H1 (cell line): ENCODE results near the gene SPPL3. TPM values are rescaled to one million over a fixed set of nuclear protein-coding genes. Genes with fewer than 3 reads are reported as not detected.

ENCODE experiments used
- CTCF ChIA-PET: fragments of 300-600 bp; sonication (Branson Sonifier 250); formaldehyde crosslinking; loops from one replicate; lab custom pipeline; 2021; ENCODE audit not compliant: partially characterized antibody; lab: Charles Lee
- POLR2A ChIA-PET: fragments of 300-600 bp; sonication (Branson Sonifier 250); formaldehyde crosslinking; loops from one replicate; lab custom pipeline; 2021; ENCODE audit warnings: inconsistent platforms; ENCODE audit not compliant: partially characterized antibody; lab: Charles Lee
- DNase-seq, 2 experiments: peaks; one replicate each; pipeline versions ENCODE4 v3.0.0 to v3.0.0-alpha.2; 2010 to 2022; ENCODE audit warnings: low spot score in 2 of 2, low read depth in 1 of 2, mixed read lengths in 1 of 2
- FAIRE-seq: peaks from 2 replicates; lab custom pipeline; 2011; peaks lifted over from hg19 to GRCh38; lab: Jason Lieb, UNC
- H2AFZ ChIP-seq: 2 replicates; pipeline ENCODE4 v1.8.1; 2012; ENCODE audit warnings: low read length, inconsistent platforms
- H2AK5ac ChIP-seq: 2 replicates; pipeline ENCODE4 v1.6.1; 2013; ENCODE audit warnings: low read depth, low read length
- H2BK120ac ChIP-seq: replicated peaks from 2 replicates; pipeline ENCODE3; 2013; ENCODE audit warnings: low read depth, low read length, inconsistent platforms
- H2BK12ac ChIP-seq: 2 replicates; pipeline ENCODE4 v1.6.1; 2013; ENCODE audit warnings: low read depth, low read length
- H2BK15ac ChIP-seq: 2 replicates; pipeline ENCODE4 v1.6.1; 2013; ENCODE audit warnings: low read length
- H2BK20ac ChIP-seq: 2 replicates; pipeline ENCODE4 v1.6.1; 2013; ENCODE audit warnings: low read length
- H2BK5ac ChIP-seq: 2 replicates; pipeline ENCODE4 v1.6.1; 2013; ENCODE audit warnings: low read depth, low read length
- H3K14ac ChIP-seq: 2 replicates; pipeline ENCODE4 v1.6.1; 2013; ENCODE audit warnings: inconsistent platforms; ENCODE audit not compliant: insufficient read length
- H3K18ac ChIP-seq: 2 replicates; pipeline ENCODE4 v1.6.1; 2013; ENCODE audit warnings: low read length; ENCODE audit errors: extremely low read depth
- H3K23ac ChIP-seq: 2 replicates; pipeline ENCODE4 v1.6.1; 2013; ENCODE audit warnings: inconsistent platforms; ENCODE audit not compliant: insufficient read length
- H3K23me2 ChIP-seq: 2 replicates; pipeline ENCODE4 v1.6.1; 2013; ENCODE audit warnings: low read depth, low read length
- H3K27ac ChIP-seq: 2 replicates; pipeline ENCODE4 v1.6.1; 2011; ENCODE audit warnings: low read depth, low read length, inconsistent platforms
- H3K27me3 ChIP-seq, 4 experiments: replicated peaks in 1 of 4; 1 replicate in 1 of 4; 2 replicates in 3 of 4; pipeline versions ENCODE4 v1.6.1 to v1.8.1; 2011 to 2013; ENCODE audit warnings: low read length in 3 of 4, mild to moderate bottlenecking in 3 of 4, inconsistent platforms in 2 of 4, mixed read lengths in 2 of 4, moderate library complexity in 1 of 4; ENCODE audit not compliant: control insufficient read depth in 3 of 4, insufficient read depth in 3 of 4; ENCODE audit errors: extremely low read depth in 1 of 4
- H3K36me3 ChIP-seq, 4 experiments: 2 replicates each; pipeline versions ENCODE4 v1.6.1 to v1.8.1; 2011 to 2013; ENCODE audit warnings: mild to moderate bottlenecking in 4 of 4, low read length in 3 of 4, moderate library complexity in 2 of 4, control low read depth in 1 of 4, inconsistent platforms in 1 of 4; ENCODE audit not compliant: insufficient read depth in 4 of 4, control insufficient read depth in 2 of 4
- H3K4ac ChIP-seq: replicated peaks from 2 replicates; pipeline ENCODE3; 2013; ENCODE audit warnings: low read length, low read depth, mixed read lengths, inconsistent platforms; ENCODE audit not compliant: insufficient read length
- H3K4me1 ChIP-seq, 4 experiments: replicated peaks in 1 of 4; 1 replicate in 1 of 4; 2 replicates in 3 of 4; pipeline versions ENCODE4 v1.6.1 to v1.8.1; 2011 to 2013; ENCODE audit warnings: low read length in 3 of 4, inconsistent platforms in 2 of 4, mixed read lengths in 1 of 4; ENCODE audit not compliant: insufficient read depth in 4 of 4, control insufficient read depth in 3 of 4
- H3K4me2 ChIP-seq, 2 experiments: 2 replicates each; pipeline versions ENCODE4 v1.6.1 to v1.8.1; 2011 to 2013; ENCODE audit warnings: low read depth in 2 of 2, low read length in 2 of 2, control low read depth in 1 of 2, inconsistent platforms in 1 of 2, mild to moderate bottlenecking in 1 of 2; ENCODE audit not compliant: insufficient read depth in 1 of 2
- H3K4me3 ChIP-seq, 4 experiments: fragments of 200-600, 300-600 bp in 1 of 4; sonication (generic), shearing (Covaris generic), sonication (Bioruptor Twin) in 1 of 4; 2 replicates each; pipeline versions ENCODE4 v1.5.1 to v1.8.1; 2011 to 2016; ENCODE audit warnings: low read length in 4 of 4, low read depth in 3 of 4, control low read depth in 2 of 4, inconsistent platforms in 2 of 4, mild to moderate bottlenecking in 2 of 4, mixed read lengths in 1 of 4, moderate library complexity in 1 of 4; ENCODE audit not compliant: insufficient read depth in 2 of 4; ENCODE audit errors: extremely low read depth in 1 of 4
- H3K56ac ChIP-seq: replicated peaks from 2 replicates; pipeline ENCODE3; 2013; ENCODE audit warnings: low read depth, mild to moderate bottlenecking, mixed read lengths, low read length, inconsistent platforms; ENCODE audit not compliant: insufficient read length
- H3K79me1 ChIP-seq: 2 replicates; pipeline ENCODE4 v1.6.1; 2013; ENCODE audit warnings: low read depth, low read length, control low read depth
- H3K79me2 ChIP-seq, 2 experiments: 2 replicates each; pipeline versions ENCODE4 v1.6.1 to v1.8.1; 2012 to 2013; ENCODE audit warnings: low read length in 2 of 2, mild to moderate bottlenecking in 2 of 2, inconsistent platforms in 1 of 2; ENCODE audit not compliant: insufficient read depth in 2 of 2, control insufficient read depth in 1 of 2
- H3K9ac ChIP-seq, 4 experiments: replicated peaks in 1 of 4; 1 replicate in 1 of 4; 2 replicates in 3 of 4; pipeline versions ENCODE4 v1.6.1 to v1.8.1; 2011 to 2013; ENCODE audit warnings: low read depth in 3 of 4, low read length in 3 of 4, control low read depth in 2 of 4, mild to moderate bottlenecking in 2 of 4, moderate library complexity in 2 of 4, inconsistent platforms in 1 of 4; ENCODE audit errors: extremely low read depth in 1 of 4
- H3K9me3 ChIP-seq, 2 experiments: 2 replicates each; pipeline versions ENCODE4 v1.6.1 to v1.8.1; 2012 to 2013; ENCODE audit warnings: mild to moderate bottlenecking in 2 of 2, moderate library complexity in 2 of 2, control low read depth in 1 of 2, inconsistent platforms in 1 of 2, low read depth in 1 of 2, low read length in 1 of 2, mixed read lengths in 1 of 2; ENCODE audit not compliant: insufficient read depth in 2 of 2
- H4K20me1 ChIP-seq, 2 experiments: replicated peaks in 1 of 2; 2 replicates each; pipeline versions ENCODE3 to v1.8.1; 2011 to 2013; ENCODE audit warnings: inconsistent platforms in 2 of 2, low read length in 2 of 2, mild to moderate bottlenecking in 1 of 2; ENCODE audit not compliant: insufficient read depth in 2 of 2, control insufficient read depth in 1 of 2
- H4K5ac ChIP-seq: 2 replicates; pipeline ENCODE4 v1.6.1; 2013; ENCODE audit warnings: low read length, low read depth, mixed read lengths, inconsistent platforms; ENCODE audit not compliant: insufficient read length
- H4K8ac ChIP-seq: 2 replicates; pipeline ENCODE4 v1.8.0; 2013; ENCODE audit warnings: mild to moderate bottlenecking, moderate library complexity, low read length, inconsistent platforms; ENCODE audit not compliant: insufficient read depth; ENCODE audit errors: extremely low read depth
- H4K91ac ChIP-seq: replicated peaks from 2 replicates; pipeline ENCODE3; 2013; ENCODE audit warnings: low read length, mixed read lengths, inconsistent platforms; ENCODE audit not compliant: insufficient read length
- CHD1 ChIP-seq: IDR thresholded peaks from 2 replicates; pipeline ENCODE4 v1.6.1; 2012; ENCODE audit warnings: low read depth, low read length, improper control_type of control experiment
- SAP30 ChIP-seq: fragments of 300-600 bp; sonication (generic); IDR thresholded peaks from 2 replicates; pipeline ENCODE4 v1.7.1; 2012; ENCODE audit warnings: low read length, moderate library complexity, mild to moderate bottlenecking, inconsistent platforms; ENCODE audit not compliant: insufficient read depth, insufficient replicate concordance
- SP2 ChIP-seq: IDR thresholded peaks from 2 replicates; pipeline ENCODE4 v1.6.1; 2012; ENCODE audit warnings: mild to moderate bottlenecking, low read length, inconsistent platforms
- TBP ChIP-seq: IDR thresholded peaks from 2 replicates; pipeline ENCODE4 v1.6.1; 2011; ENCODE audit warnings: low read depth, low read length, improper control_type of control experiment
- WGBS, 2 experiments: shearing (Covaris generic) in 1 of 2; methylation state at CpG; one replicate each; pipeline versions ENCODE4 v1.1.6 to v1.1.7; 2013 to 2015; ENCODE audit warnings: low lambda C conversion rate in 2 of 2, mixed read lengths in 2 of 2, inconsistent platforms in 1 of 2, low coverage in 1 of 2, missing lambda C conversion rate in 1 of 2; ENCODE audit not compliant: insufficient replicate concordance in 2 of 2, insufficient coverage in 1 of 2, insufficient read length in 1 of 2; ENCODE audit errors: extremely low coverage in 1 of 2, missing lambda C conversion rate in 1 of 2; 5-methylcytosine and 5-hydroxymethylcytosine counted together
- polyA plus RNA-seq, 7 experiments: library from polyadenylated mRNA; depleted of rRNA in 3 of 7; stranded (reverse) in 5 of 7; unstranded in 2 of 7; fragments of >200 nt in 5 of 7; fragments of 200-250 nt in 2 of 7; gene quantifications; 1 replicate in 5 of 7; 2 replicates in 1 of 7; 4 replicates in 1 of 7; pipeline versions ENCODE4 v1.2.1 to v1.2.3, GENCODE V29; 2011 to 2013; ENCODE audit warnings: missing spikeins in 2 of 7, mixed read lengths in 2 of 7
- total RNA-seq: library from RNA; stranded (reverse); fragmentation: NEBNext Ultra II Directional; extraction: Animal tissue kit (Norgen Biotek cat#: 25700); gene quantifications from 2 replicates; pipeline ENCODE4 v1.2.1, GENCODE V29; 2021
- TF ChIP-seq, protein P1 (sequence below): IDR thresholded peaks from 2 replicates; pipeline ENCODE4 v1.6.1; 2011; ENCODE audit warnings: low read length, improper control_type of control experiment

The SPPL3 gene
- total and polyA plus RNA-seq, 2 of the 8 experiments (the other 6 are each of a cell fraction or from before 2014, with no cell fraction given), result 27.3 to 48.4 TPM

DNA sequence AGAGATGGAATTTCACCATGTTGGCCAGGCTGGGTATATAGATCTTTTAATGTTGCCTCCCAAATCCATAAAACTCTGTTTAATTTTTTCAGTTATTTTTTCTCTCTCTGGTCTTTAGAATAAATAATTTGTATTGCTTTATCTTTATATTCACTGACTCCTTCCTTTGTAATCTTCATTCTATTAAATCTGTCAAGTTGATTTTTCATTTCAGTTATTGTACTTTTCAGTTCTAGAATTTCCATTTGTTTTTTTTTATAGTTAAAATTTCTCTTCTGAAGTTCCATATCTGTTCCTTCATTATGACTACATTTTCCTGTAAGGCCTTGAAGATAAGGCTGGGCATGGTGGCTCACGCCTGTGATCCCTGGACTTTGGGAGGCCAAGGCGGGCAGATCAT, 13.6 kb upstream of the SPPL3 start:
- no peak overlapping the region for H2BK20ac ChIP-seq
- no peak overlapping the region for H2BK5ac ChIP-seq
- no peak overlapping the region for H3K4ac ChIP-seq
- no peak overlapping the region for H2AK5ac ChIP-seq
- FAIRE-seq (no peak), DNase-seq (no peak)
- H3K14ac ChIP-seq, result no peak overlapping the region
- H4K91ac ChIP-seq, result no peak overlapping the region
- H2BK120ac ChIP-seq, result no peak overlapping the region
- no peaks in the 10 kb centered on the region for H3K27me3 ChIP-seq
- H2AFZ ChIP-seq, result no peak overlapping the region
- no peak overlapping the region for H2BK12ac ChIP-seq
- H3K79me2 ChIP-seq, result no peaks in the 10 kb centered on the region
- no peaks in the 10 kb centered on the region for H3K23me2 ChIP-seq
- H4K8ac ChIP-seq, result no peak overlapping the region
- TF ChIP-seq SP2 (no peak), CHD1 (no peak), TBP (no peak), SAP30 (no peak)
- TF ChIP-seq, protein P1, sequence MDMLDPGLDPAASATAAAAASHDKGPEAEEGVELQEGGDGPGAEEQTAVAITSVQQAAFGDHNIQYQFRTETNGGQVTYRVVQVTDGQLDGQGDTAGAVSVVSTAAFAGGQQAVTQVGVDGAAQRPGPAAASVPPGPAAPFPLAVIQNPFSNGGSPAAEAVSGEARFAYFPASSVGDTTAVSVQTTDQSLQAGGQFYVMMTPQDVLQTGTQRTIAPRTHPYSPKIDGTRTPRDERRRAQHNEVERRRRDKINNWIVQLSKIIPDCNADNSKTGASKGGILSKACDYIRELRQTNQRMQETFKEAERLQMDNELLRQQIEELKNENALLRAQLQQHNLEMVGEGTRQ, result no peak
- TF ChIP-seq, all 59 proteins: peak for 0
- 87% methylated on average over 2 of the region's 2 CpGs; no CpG with 5 or more reads in 1 of the 2 experiments for WGBS, 2 experiments
- Histone ChIP-seq H2BK15ac (no peak overlapping the region), H3K23ac (no peak overlapping the region), H3K79me1 (no peaks in the 10 kb centered on the region), H3K27ac (no peak overlapping the region), H3K9me3 (peaks cover 0 to 4% of the 10 kb centered on the region in 2 experiments; a peak in 1 of 4 replicates), H3K18ac (no peak overlapping the region), H3K9ac (no peak overlapping the region), H3K4me2 (no peak overlapping the region), H3K56ac (no peak overlapping the region), H3K36me3 (no peaks in the 10 kb centered on the region), H4K5ac (no peak overlapping the region), H3K4me1 (peaks cover 0 to 3% (median 1%) of the 10 kb centered on the region in 4 experiments; a peak in 1 of 7 replicates), H3K4me3 (no peak overlapping the region), H4K20me1 (no peaks in the 10 kb centered on the region)
- ChIA-PET CTCF (no interaction called here), POLR2A (no interaction called here)
